ENCODE measurements around the gene DNAJC13. TPM values are rescaled to one million over a fixed set of nuclear protein-coding genes. Genes with fewer than 3 reads are reported as not detected.

The DNAJC13 gene
- total RNA-seq, 2 donors from 2014 or later: 41.3 to 51.3 TPM

DNA sequence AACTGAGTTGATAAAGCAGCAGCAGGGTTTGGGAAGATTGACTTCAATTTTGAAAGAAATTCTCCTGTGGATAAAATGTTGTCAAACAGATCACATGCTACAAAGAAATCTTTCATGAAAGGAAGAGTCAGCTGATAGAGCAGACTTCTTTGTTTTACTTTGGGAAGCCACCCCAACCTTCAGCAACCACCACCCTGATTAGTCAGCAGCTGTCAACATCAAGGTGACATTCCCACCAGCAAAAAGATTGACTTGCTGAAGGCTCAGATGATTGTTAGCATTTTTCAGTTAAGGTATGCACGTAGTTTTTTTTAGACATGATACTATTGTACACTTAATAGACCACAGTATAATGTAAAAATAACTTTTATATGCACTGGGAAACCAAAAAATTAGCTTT, 92.2 kb downstream of the DNAJC13 start:
- H3K36me3 ChIP-seq: peaks cover 5% of the 10 kb centered on the region
- intact Hi-C loops (cut with DNase I): loop anchor here (10.0 kb wide), 1 partner anchor 175 kb away; no protein-coding TSS in a partner anchor
- DNase-seq: no peak

DNA sequence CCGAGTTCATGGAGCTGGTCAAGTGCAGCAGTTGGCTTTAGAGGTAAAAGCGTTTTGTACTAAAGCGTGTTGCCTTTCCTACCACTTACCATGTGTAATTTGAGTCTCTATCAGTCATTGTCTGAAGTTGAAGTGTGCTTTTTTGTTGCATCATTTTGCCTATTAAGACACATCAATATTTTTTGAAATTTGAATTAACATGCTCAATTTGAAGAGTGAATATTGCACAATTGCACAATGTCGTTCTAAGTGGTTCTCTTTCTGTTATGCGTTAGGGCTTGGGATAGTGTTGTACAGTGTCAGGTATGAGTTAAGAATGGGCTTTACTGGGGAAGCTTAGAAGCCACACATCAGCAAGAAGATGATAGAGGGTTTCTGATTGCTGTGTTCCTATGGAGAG, 95.8 kb downstream of the DNAJC13 start:
- no peak overlapping the region for H3K4me3 ChIP-seq
- no peak overlapping the region for H3K9ac ChIP-seq (ENCODE audit: low read depth in 2 of 2, low read length in 2 of 2)
- DNase-seq: no peak
- H3K4me1 ChIP-seq: no peaks in the 10 kb centered on the region
- peaks cover 6% of the 10 kb centered on the region for H3K36me3 ChIP-seq
- TF ChIP-seq, protein P1, sequence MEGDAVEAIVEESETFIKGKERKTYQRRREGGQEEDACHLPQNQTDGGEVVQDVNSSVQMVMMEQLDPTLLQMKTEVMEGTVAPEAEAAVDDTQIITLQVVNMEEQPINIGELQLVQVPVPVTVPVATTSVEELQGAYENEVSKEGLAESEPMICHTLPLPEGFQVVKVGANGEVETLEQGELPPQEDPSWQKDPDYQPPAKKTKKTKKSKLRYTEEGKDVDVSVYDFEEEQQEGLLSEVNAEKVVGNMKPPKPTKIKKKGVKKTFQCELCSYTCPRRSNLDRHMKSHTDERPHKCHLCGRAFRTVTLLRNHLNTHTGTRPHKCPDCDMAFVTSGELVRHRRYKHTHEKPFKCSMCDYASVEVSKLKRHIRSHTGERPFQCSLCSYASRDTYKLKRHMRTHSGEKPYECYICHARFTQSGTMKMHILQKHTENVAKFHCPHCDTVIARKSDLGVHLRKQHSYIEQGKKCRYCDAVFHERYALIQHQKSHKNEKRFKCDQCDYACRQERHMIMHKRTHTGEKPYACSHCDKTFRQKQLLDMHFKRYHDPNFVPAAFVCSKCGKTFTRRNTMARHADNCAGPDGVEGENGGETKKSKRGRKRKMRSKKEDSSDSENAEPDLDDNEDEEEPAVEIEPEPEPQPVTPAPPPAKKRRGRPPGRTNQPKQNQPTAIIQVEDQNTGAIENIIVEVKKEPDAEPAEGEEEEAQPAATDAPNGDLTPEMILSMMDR (IDR thresholded peaks at IDR 0.05): no peak
- no peaks in the 10 kb centered on the region for H3K27me3 ChIP-seq
- H3K9me3 ChIP-seq: no peaks in the 10 kb centered on the region
- no peak overlapping the region for H3K27ac ChIP-seq
- intact Hi-C loops (cut with DNase I): loop anchor here (10.0 kb wide), 1 partner anchor 58 kb away; no protein-coding TSS in a partner anchor

More for the DNA sequence above, 92.2 kb downstream of the DNAJC13 start:
- TF ChIP-seq, protein P1 (IDR thresholded peaks at IDR 0.05): no peak
- peaks cover 9% of the 10 kb centered on the region for H3K4me1 ChIP-seq
- no peaks in the 10 kb centered on the region for H3K9me3 ChIP-seq
- no peaks in the 10 kb centered on the region for H3K27me3 ChIP-seq
- no peak overlapping the region for H3K4me3 ChIP-seq
- H3K27ac ChIP-seq: no peak overlapping the region
- H3K9ac ChIP-seq (ENCODE audit: low read depth in 2 of 2, low read length in 2 of 2): no peak overlapping the region

DNA sequence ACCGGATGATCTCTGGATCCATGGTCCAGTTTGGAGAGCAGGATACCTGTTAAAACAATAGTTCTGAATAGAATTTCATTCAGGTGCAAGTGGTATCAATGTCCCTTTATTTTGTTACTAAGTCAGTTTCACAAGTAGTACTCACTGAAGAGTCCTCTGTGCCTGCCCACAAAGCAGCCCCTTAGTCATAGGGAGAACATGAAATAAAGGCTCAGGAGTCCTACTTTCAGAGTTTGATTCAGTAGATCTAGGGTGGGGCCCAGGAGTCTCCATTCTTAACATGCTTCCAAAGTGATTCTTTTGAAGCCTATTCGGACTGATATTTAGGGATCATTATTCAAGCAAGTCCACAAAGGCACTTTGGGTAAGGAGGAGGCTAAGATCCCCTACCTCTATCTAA, 100.0 kb downstream of the DNAJC13 start:
- Histone ChIP-seq H3K9ac (ENCODE audit: low read depth in 2 of 2, low read length in 2 of 2) (no peak overlapping the region), H3K4me1 (no peaks in the 10 kb centered on the region), H3K36me3 (peaks cover 6% of the 10 kb centered on the region), H3K27me3 (no peaks in the 10 kb centered on the region), H3K4me3 (no peak overlapping the region), H3K27ac (no peak overlapping the region), H3K9me3 (no peaks in the 10 kb centered on the region)
- TF ChIP-seq, protein P1 (IDR thresholded peaks at IDR 0.05): no peak
- no peak for DNase-seq
- intact Hi-C loops (cut with DNase I): loop anchor here (10.0 kb wide), 1 partner anchor 63 kb away; no protein-coding TSS in a partner anchor

DNA sequence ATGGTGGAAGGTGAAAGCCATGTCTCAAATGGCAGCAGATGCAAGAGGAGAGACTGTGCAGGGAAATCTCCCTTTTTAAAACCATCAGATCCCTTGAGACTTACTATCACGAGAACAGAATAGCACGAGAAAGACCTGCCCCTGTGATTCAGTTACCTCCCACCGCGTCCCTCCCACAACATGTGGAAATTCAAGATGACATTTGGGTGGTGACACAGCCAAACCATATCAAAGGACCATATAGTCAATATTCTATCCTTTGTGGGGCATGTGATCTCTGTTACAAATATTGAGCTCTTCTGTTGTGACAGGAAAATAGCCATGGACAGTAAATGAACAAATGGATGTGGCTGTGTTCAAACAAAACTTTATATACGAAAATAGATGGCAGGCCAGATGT, 102.6 kb downstream of the DNAJC13 start:
- Histone ChIP-seq H3K27ac (no peak overlapping the region), H3K4me3 (no peak overlapping the region), H3K27me3 (no peaks in the 10 kb centered on the region), H3K9me3 (no peaks in the 10 kb centered on the region), H3K9ac (ENCODE audit: low read depth in 2 of 2, low read length in 2 of 2) (no peak overlapping the region), H3K4me1 (no peaks in the 10 kb centered on the region), H3K36me3 (no peaks in the 10 kb centered on the region)
- intact Hi-C loops (cut with DNase I): loop anchor here (10.0 kb wide), 1 partner anchor 65 kb away; no protein-coding TSS in a partner anchor
- no peak for DNase-seq
- TF ChIP-seq, protein P1 (IDR thresholded peaks at IDR 0.05): no peak

DNA sequence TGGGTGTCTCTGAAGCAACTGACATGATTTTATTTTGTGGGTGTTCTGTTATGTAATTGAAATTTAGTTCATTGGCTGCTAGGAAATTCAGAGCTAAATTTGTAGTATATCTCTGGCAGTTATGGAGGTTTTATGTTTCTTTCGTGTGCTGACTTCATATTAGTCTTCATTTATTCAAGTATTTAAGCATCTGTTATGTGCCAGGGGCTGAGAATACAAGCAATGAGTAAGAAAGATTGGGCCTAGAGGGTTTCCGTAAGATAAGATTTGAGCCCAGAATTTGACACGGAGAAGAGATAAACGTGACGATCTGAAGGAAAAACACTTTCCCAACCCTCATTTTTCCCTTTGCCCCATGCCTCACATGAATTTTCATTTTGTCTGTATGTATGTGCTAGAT, 104.6 kb downstream of the DNAJC13 start:
- no peaks in the 10 kb centered on the region for H3K36me3 ChIP-seq
- no peak for DNase-seq
- intact Hi-C loops (cut with DNase I): no loop called here

More for the DNA sequence above, 104.6 kb downstream of the DNAJC13 start:
- Histone ChIP-seq H3K4me1 (no peaks in the 10 kb centered on the region), H3K9ac (ENCODE audit: low read depth in 2 of 2, low read length in 2 of 2) (no peak overlapping the region), H3K9me3 (no peaks in the 10 kb centered on the region), H3K27ac (no peak overlapping the region), H3K27me3 (no peaks in the 10 kb centered on the region), H3K4me3 (no peak overlapping the region)
- TF ChIP-seq, protein P1 (IDR thresholded peaks at IDR 0.05): no peak
